DND-41 (cell line): Measurements from ENCODE around the gene GBA3.

Experiments
- ATAC-seq: fragments of 200-7000 bp; cut with Tn5 transposase; 3 replicates; pipeline ENCODE4 v1.9.1; 2021; ENCODE audit warnings: low read depth; ENCODE audit not compliant: insufficient read depth
- DNase-seq: peaks from one replicate; pipeline ENCODE4 v3.0.0-alpha.2; 2020
- H2AFZ ChIP-seq: 2 replicates; pipeline ENCODE4 v1.6.0; 2012; ENCODE audit warnings: low read depth, low read length
- H3K27ac ChIP-seq: 2 replicates; pipeline ENCODE4 v1.5.1; 2012; ENCODE audit warnings: low read length, inconsistent platforms
- H3K27me3 ChIP-seq: fragments of 200-600 bp; sonication (generic); 2 replicates; pipeline ENCODE4 v1.6.0; 2012; ENCODE audit warnings: low read length, mild to moderate bottlenecking, inconsistent platforms; ENCODE audit not compliant: insufficient read depth, poor library complexity
- H3K36me3 ChIP-seq: 2 replicates; pipeline ENCODE4 v1.5.1; 2012; ENCODE audit warnings: low read length, inconsistent platforms; ENCODE audit not compliant: insufficient read depth
- H3K4me1 ChIP-seq: 2 replicates; pipeline ENCODE4 v1.5.1; 2012; ENCODE audit warnings: mild to moderate bottlenecking, low read length; ENCODE audit not compliant: insufficient read depth
- H3K4me2 ChIP-seq: 2 replicates; pipeline ENCODE4 v1.6.0; 2012; ENCODE audit warnings: mild to moderate bottlenecking, moderate library complexity, low read length, inconsistent platforms; ENCODE audit not compliant: insufficient read depth
- H3K4me3 ChIP-seq, 2 experiments: fragments of 200-600 bp in 1 of 2; shearing (Covaris generic) in 1 of 2; 2 replicates each; pipeline ENCODE4 v1.5.1; 2012 to 2016; ENCODE audit warnings: inconsistent platforms in 2 of 2, low read length in 2 of 2, mild to moderate bottlenecking in 2 of 2, low read depth in 1 of 2, moderate library complexity in 1 of 2
- H3K79me2 ChIP-seq: 2 replicates; pipeline ENCODE4 v1.6.0; 2012; ENCODE audit warnings: low read length, inconsistent platforms; ENCODE audit not compliant: insufficient read depth
- H3K9ac ChIP-seq: 2 replicates; pipeline ENCODE4 v1.6.0; 2012; ENCODE audit warnings: low read depth, mild to moderate bottlenecking, inconsistent platforms, low read length, moderate library complexity
- H3K9me3 ChIP-seq: 2 replicates; pipeline ENCODE4 v1.5.1; 2012; ENCODE audit warnings: low read length, moderate library complexity, mild to moderate bottlenecking, inconsistent platforms; ENCODE audit not compliant: insufficient read depth, severe bottlenecking
- H4K20me1 ChIP-seq: 2 replicates; pipeline ENCODE4 v1.6.0; 2012; ENCODE audit warnings: low read length; ENCODE audit not compliant: insufficient read depth
- EZH2 ChIP-seq: IDR thresholded peaks from 3 replicates; pipeline ENCODE4 v1.6.1; 2012; ENCODE audit warnings: borderline replicate concordance, low read depth, mild to moderate bottlenecking, moderate library complexity, low read length, inconsistent platforms; ENCODE audit not compliant: severe bottlenecking
- TF ChIP-seq, protein P1 (sequence below): IDR thresholded peaks from 2 replicates; pipeline ENCODE4 v1.5.1; 2012; ENCODE audit warnings: borderline replicate concordance, low read length, moderate library complexity, mild to moderate bottlenecking; ENCODE audit not compliant: poor library complexity, severe bottlenecking; ENCODE audit errors: extremely low read depth

GBA3 gene

DNA sequence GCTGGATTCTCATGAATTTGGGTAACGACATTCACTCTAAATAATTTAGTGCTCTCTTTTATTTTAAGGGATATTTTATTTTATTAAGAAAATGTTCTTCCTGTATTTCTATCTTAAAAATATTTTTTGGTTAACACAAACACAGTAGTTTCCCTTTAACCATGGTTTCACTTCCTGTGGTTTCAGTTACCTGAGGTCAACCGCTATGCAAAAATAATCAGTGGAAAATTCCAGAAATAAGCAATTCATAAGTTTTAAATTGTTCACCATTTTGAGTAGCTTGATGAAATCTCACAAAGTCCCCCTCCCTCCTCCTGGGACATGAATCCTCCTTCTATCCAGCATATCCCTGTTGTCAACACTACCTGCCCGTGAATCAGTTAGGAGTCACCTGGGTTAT, 71.4 kb downstream of the GBA3 start:
- DNase-seq (no peak), ATAC-seq (no peak)
- H3K9me3 ChIP-seq = no peaks in the 10 kb centered on the region
- H3K4me1 ChIP-seq = no peaks in the 10 kb centered on the region
- H3K36me3 ChIP-seq = no peaks in the 10 kb centered on the region
- no peaks in the 10 kb centered on the region for H3K27me3 ChIP-seq
- no peak overlapping the region for H3K9ac ChIP-seq
- no peak overlapping the region for H2AFZ ChIP-seq
- H3K4me2 ChIP-seq = no peak overlapping the region
- H3K4me3 ChIP-seq = no peak overlapping the region
- H3K27ac ChIP-seq = no peak overlapping the region
- no peaks in the 10 kb centered on the region for H4K20me1 ChIP-seq
- no peaks in the 10 kb centered on the region for H3K79me2 ChIP-seq
- TF ChIP-seq, protein P1, sequence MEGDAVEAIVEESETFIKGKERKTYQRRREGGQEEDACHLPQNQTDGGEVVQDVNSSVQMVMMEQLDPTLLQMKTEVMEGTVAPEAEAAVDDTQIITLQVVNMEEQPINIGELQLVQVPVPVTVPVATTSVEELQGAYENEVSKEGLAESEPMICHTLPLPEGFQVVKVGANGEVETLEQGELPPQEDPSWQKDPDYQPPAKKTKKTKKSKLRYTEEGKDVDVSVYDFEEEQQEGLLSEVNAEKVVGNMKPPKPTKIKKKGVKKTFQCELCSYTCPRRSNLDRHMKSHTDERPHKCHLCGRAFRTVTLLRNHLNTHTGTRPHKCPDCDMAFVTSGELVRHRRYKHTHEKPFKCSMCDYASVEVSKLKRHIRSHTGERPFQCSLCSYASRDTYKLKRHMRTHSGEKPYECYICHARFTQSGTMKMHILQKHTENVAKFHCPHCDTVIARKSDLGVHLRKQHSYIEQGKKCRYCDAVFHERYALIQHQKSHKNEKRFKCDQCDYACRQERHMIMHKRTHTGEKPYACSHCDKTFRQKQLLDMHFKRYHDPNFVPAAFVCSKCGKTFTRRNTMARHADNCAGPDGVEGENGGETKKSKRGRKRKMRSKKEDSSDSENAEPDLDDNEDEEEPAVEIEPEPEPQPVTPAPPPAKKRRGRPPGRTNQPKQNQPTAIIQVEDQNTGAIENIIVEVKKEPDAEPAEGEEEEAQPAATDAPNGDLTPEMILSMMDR = no peak
- TF ChIP-seq EZH2 = no peak

- Histone ChIP-seq H3K9me3 (no peaks in the 10 kb centered on the region), H3K4me3 (no peak overlapping the region), H3K4me1 (no peaks in the 10 kb centered on the region), H3K79me2 (no peaks in the 10 kb centered on the region), H3K27ac (no peak overlapping the region), H4K20me1 (no peaks in the 10 kb centered on the region), H3K9ac (no peak overlapping the region), H3K27me3 (no peaks in the 10 kb centered on the region), H2AFZ (no peak overlapping the region), H3K36me3 (no peaks in the 10 kb centered on the region), H3K4me2 (no peak overlapping the region)
- ATAC-seq (no peak), DNase-seq (no peak)
- TF ChIP-seq, protein P1 = no peak
- no peak for TF ChIP-seq EZH2
These were observed 73.3 kb downstream of the GBA3 start for GRCh38 chr4:22766068-22766467.

GRCh38 chr4:22778547-22779163, 85.9 kb downstream of the GBA3 start:
- Histone ChIP-seq H3K4me3 (no peak overlapping the region), H3K27me3 (no peaks in the 10 kb centered on the region), H3K9me3 (no peaks in the 10 kb centered on the region), H3K4me2 (no peak overlapping the region), H3K27ac (no peak overlapping the region), H3K4me1 (no peaks in the 10 kb centered on the region), H3K9ac (no peak overlapping the region), H3K36me3 (no peaks in the 10 kb centered on the region), H3K79me2 (no peaks in the 10 kb centered on the region), H2AFZ (no peak overlapping the region), H4K20me1 (no peaks in the 10 kb centered on the region)
- no peak for ATAC-seq
- TF ChIP-seq, protein P1 = no peak
- no peak for TF ChIP-seq EZH2
- DNase-seq = no peak

- Histone ChIP-seq H3K9me3 (no peaks in the 10 kb centered on the region), H3K4me2 (no peak overlapping the region), H3K9ac (no peak overlapping the region), H2AFZ (no peak overlapping the region), H3K4me3 (no peak overlapping the region), H4K20me1 (no peaks in the 10 kb centered on the region), H3K27ac (no peak overlapping the region), H3K27me3 (no peaks in the 10 kb centered on the region), H3K79me2 (no peaks in the 10 kb centered on the region), H3K4me1 (no peaks in the 10 kb centered on the region), H3K36me3 (no peaks in the 10 kb centered on the region)
- DNase-seq = no peak
- ATAC-seq = no peak
- TF ChIP-seq, protein P1 = no peak
- TF ChIP-seq EZH2 = no peak
These were observed 87.6 kb downstream of the GBA3 start for GRCh38 chr4:22780317-22780716.
